GM23338 (cell line): ENCODE results near the gene PPP1CC. TPM values are rescaled to one million over a fixed set of nuclear protein-coding genes. Genes with fewer than 3 reads are reported as not detected.

ENCODE experiments used
- ATAC-seq: fragments of 200-7000 bp; cut with Tn5 transposase; 3 replicates; pipeline ENCODE4 v1.9.1; 2020
- DNase-seq: peaks from one replicate; pipeline ENCODE4 v3.0.0-alpha.2; 2015; ENCODE audit warnings: low spot score
- H2AFZ ChIP-seq: fragments of 200-600 bp; sonication (generic); 2 replicates; pipeline ENCODE4 v1.8.0; 2016; ENCODE audit warnings: antibody characterized with exemption, mild to moderate bottlenecking, moderate library complexity
- H3F3A ChIP-seq: fragments of 200-600 bp; sonication (generic); replicated peaks from 2 replicates; pipeline ENCODE4 v1.8.0; 2017; ENCODE audit warnings: antibody characterized with exemption, mixed run types, low read depth
- H3K27ac ChIP-seq: fragments of 200-600 bp; sonication (generic); 2 replicates; pipeline ENCODE4 v1.6.1; 2016; ENCODE audit warnings: low read depth
- H3K27me3 ChIP-seq: fragments of 200-600 bp; sonication (generic); 2 replicates; pipeline ENCODE4 v1.8.0; 2016; ENCODE audit warnings: mild to moderate bottlenecking, mixed run types, moderate library complexity; ENCODE audit not compliant: insufficient read depth
- H3K36me3 ChIP-seq: fragments of 200-600 bp; sonication (generic); 2 replicates; pipeline ENCODE4 v1.8.0; 2016; ENCODE audit warnings: mild to moderate bottlenecking; ENCODE audit not compliant: insufficient read depth
- H3K4me1 ChIP-seq: fragments of 200-600 bp; sonication (generic); 2 replicates; pipeline ENCODE4 v1.8.0; 2016; ENCODE audit warnings: mild to moderate bottlenecking, moderate library complexity; ENCODE audit not compliant: insufficient read depth
- H3K4me2 ChIP-seq: fragments of 200-600 bp; sonication (generic); 2 replicates; pipeline ENCODE4 v1.7.1; 2017; ENCODE audit warnings: mixed run types
- H3K4me3 ChIP-seq: fragments of 200-600 bp; sonication (generic); 2 replicates; pipeline ENCODE4 v1.6.1; 2016; ENCODE audit warnings: mixed run types
- H3K79me2 ChIP-seq: fragments of 200-600 bp; sonication (generic); replicated peaks from 2 replicates; pipeline ENCODE4 v1.8.0; 2017; ENCODE audit warnings: mild to moderate bottlenecking; ENCODE audit not compliant: insufficient read depth
- H3K9me2 ChIP-seq: fragments of 200-600 bp; sonication (generic); 2 replicates; pipeline ENCODE4 v1.8.0; 2017; ENCODE audit not compliant: insufficient read depth
- H4K20me1 ChIP-seq: fragments of 200-600 bp; sonication (generic); replicated peaks from 2 replicates; pipeline ENCODE4 v1.8.0; 2017; ENCODE audit warnings: mild to moderate bottlenecking; ENCODE audit not compliant: insufficient read depth
- H3K27ac Mint-ChIP-seq: 2 replicates; pipeline ENCODE4 v1.8.0; 2020; ENCODE audit warnings: inconsistent platforms, mild to moderate bottlenecking, moderate library complexity, mixed read lengths
- H3K27me3 Mint-ChIP-seq: 3 replicates; pipeline ENCODE4 v1.8.0; 2022; ENCODE audit warnings: low read depth, mild to moderate bottlenecking, moderate library complexity, mixed read lengths, inconsistent platforms; ENCODE audit not compliant: insufficient read depth, poor library complexity
- H3K36me3 Mint-ChIP-seq: 3 replicates; pipeline ENCODE4 v1.8.0; 2021; ENCODE audit warnings: low read depth, mild to moderate bottlenecking, inconsistent platforms, moderate library complexity, mixed read lengths
- H3K4me1 Mint-ChIP-seq: 3 replicates; pipeline ENCODE4 v1.8.0; 2020; ENCODE audit warnings: mild to moderate bottlenecking, inconsistent platforms, mixed read lengths
- H3K4me3 Mint-ChIP-seq: 3 replicates; pipeline ENCODE4 v1.8.0; 2021; ENCODE audit warnings: moderate library complexity, mild to moderate bottlenecking, inconsistent platforms, mixed read lengths
- H3K9me3 Mint-ChIP-seq: 3 replicates; pipeline ENCODE4 v1.8.0; 2020; ENCODE audit warnings: moderate library complexity, mild to moderate bottlenecking, inconsistent platforms, mixed read lengths
- CREB1 ChIP-seq: fragments of 250-450 bp; sonication (Bioruptor Pico); IDR thresholded peaks from 2 replicates; pipeline ENCODE4 v1.5.0; 2020; ENCODE audit warnings: low read depth, mild to moderate bottlenecking, moderate library complexity
- CTCF ChIP-seq, 2 experiments: fragments of 200-600 bp in 1 of 2; sonication (generic) in 1 of 2; conservative IDR thresholded peaks; 2 replicates each; pipeline versions ENCODE4 v1.5.1 to v1.6.1; 2016 to 2017; ENCODE audit warnings: antibody characterized with exemption in 2 of 2, low read depth in 2 of 2, mild to moderate bottlenecking in 2 of 2, moderate library complexity in 1 of 2
- EZH2 ChIP-seq: fragments of 200-600 bp; sonication (generic); IDR thresholded peaks from one replicate; pipeline ENCODE4 v1.8.0; 2017; ENCODE audit warnings: antibody characterized with exemption, mild to moderate bottlenecking, low read depth; ENCODE audit not compliant: unreplicated experiment
- EZH2phosphoT487 ChIP-seq: fragments of 200-600 bp; sonication (generic); IDR thresholded peaks from one replicate; pipeline ENCODE4 v1.8.1; 2018; ENCODE audit warnings: antibody characterized with exemption; ENCODE audit not compliant: unreplicated experiment
- JUNB ChIP-seq: IDR thresholded peaks from one replicate; pipeline ENCODE4 v1.6.1; 2016; ENCODE audit warnings: antibody characterized with exemption; ENCODE audit not compliant: unreplicated experiment
- NANOG ChIP-seq: IDR thresholded peaks from 2 replicates; pipeline ENCODE4 v1.6.1; 2016; ENCODE audit warnings: antibody characterized with exemption, borderline replicate concordance
- STAT1 ChIP-seq: IDR thresholded peaks from one replicate; pipeline ENCODE4 v1.6.1; 2016; ENCODE audit warnings: antibody characterized with exemption; ENCODE audit not compliant: unreplicated experiment
- ZNF114 ChIP-seq: fragments of 250-450 bp; sonication (Bioruptor Pico); IDR thresholded peaks from 2 replicates; pipeline ENCODE4 v1.5.0; 2020; ENCODE audit warnings: mild to moderate bottlenecking, moderate library complexity
- ZNF331 ChIP-seq: fragments of 250-450 bp; sonication (Bioruptor Pico); IDR thresholded peaks from 2 replicates; pipeline ENCODE4 v1.5.0; 2020; ENCODE audit warnings: low read depth, mild to moderate bottlenecking, moderate library complexity
- polyA plus RNA-seq: library from polyadenylated mRNA; unstranded; fragments of >200 nt; fragmentation: Nextera tagmentation; extraction: Ambion mirVana; gene quantifications from 2 replicates; pipeline ENCODE4 v1.2.1, GENCODE V29; 2016
- total RNA-seq: library from RNA; depleted of rRNA; stranded (reverse); fragments of >200 nt; shearing (Covaris generic); gene quantifications from 2 replicates; pipeline ENCODE4 v1.2.3, GENCODE V29; 2014
- TF ChIP-seq, protein P1 (sequence below): IDR thresholded peaks from one replicate; pipeline ENCODE4 v1.6.1; 2018; ENCODE audit warnings: antibody characterized with exemption; ENCODE audit not compliant: unreplicated experiment
- TF ChIP-seq, protein P2 (sequence below): IDR thresholded peaks from 2 replicates; pipeline ENCODE4 v1.6.1; 2016; ENCODE audit warnings: antibody characterized with exemption

Gene PPP1CC
- total and polyA plus RNA-seq, 2 experiments from 2014 or later: 276 to 501 TPM

- DNase-seq: no peak
- Histone ChIP-seq H4K20me1 (peaks cover 59% of the 10 kb centered on the region), H3K36me3 (peaks cover 70% of the 10 kb centered on the region), H3K4me1 (no peaks in the 10 kb centered on the region), H3F3A (0 out of 2 replicates have a peak, but pooled peaks cover 11% of the 10 kb centered on the region), H3K27me3 (no peaks in the 10 kb centered on the region), H3K79me2 (peaks cover 33% of the 10 kb centered on the region), H2AFZ (no peak overlapping the region), H3K9me2 (no peaks in the 10 kb centered on the region), H3K4me2 (no peak overlapping the region), H3K27ac (no peak overlapping the region), H3K4me3 (no peak overlapping the region)
- Mint-ChIP-seq H3K36me3 (peaks cover 89% of the 10 kb centered on the region), H3K27me3 (peaks cover 6% of the 10 kb centered on the region), H3K4me1 (no peaks in the 10 kb centered on the region), H3K4me3 (no peak overlapping the region), H3K27ac (no peak overlapping the region), H3K9me3 (no peaks in the 10 kb centered on the region)
- ATAC-seq: no peak
- no peak for TF ChIP-seq CREB1
- no peak for TF ChIP-seq JUNB
- TF ChIP-seq NANOG: no peak
- TF ChIP-seq, protein P1, sequence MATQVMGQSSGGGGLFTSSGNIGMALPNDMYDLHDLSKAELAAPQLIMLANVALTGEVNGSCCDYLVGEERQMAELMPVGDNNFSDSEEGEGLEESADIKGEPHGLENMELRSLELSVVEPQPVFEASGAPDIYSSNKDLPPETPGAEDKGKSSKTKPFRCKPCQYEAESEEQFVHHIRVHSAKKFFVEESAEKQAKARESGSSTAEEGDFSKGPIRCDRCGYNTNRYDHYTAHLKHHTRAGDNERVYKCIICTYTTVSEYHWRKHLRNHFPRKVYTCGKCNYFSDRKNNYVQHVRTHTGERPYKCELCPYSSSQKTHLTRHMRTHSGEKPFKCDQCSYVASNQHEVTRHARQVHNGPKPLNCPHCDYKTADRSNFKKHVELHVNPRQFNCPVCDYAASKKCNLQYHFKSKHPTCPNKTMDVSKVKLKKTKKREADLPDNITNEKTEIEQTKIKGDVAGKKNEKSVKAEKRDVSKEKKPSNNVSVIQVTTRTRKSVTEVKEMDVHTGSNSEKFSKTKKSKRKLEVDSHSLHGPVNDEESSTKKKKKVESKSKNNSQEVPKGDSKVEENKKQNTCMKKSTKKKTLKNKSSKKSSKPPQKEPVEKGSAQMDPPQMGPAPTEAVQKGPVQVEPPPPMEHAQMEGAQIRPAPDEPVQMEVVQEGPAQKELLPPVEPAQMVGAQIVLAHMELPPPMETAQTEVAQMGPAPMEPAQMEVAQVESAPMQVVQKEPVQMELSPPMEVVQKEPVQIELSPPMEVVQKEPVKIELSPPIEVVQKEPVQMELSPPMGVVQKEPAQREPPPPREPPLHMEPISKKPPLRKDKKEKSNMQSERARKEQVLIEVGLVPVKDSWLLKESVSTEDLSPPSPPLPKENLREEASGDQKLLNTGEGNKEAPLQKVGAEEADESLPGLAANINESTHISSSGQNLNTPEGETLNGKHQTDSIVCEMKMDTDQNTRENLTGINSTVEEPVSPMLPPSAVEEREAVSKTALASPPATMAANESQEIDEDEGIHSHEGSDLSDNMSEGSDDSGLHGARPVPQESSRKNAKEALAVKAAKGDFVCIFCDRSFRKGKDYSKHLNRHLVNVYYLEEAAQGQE: no peak
- no peak for TF ChIP-seq ZNF331 (CRISPR knock-in tag)
- no peak for TF ChIP-seq ZNF114 (CRISPR knock-in tag)
- TF ChIP-seq EZH2phosphoT487: no peak
- no peak for TF ChIP-seq CTCF (conservative IDR thresholded peaks at IDR 0.05; ENCODE audit: low read depth in 2 of 2)
- TF ChIP-seq EZH2: no peak
- no peak for TF ChIP-seq STAT1
Measured at GRCh38 chr12:110720516-110720915, 22.2 kb downstream of the PPP1CC start.

DNA sequence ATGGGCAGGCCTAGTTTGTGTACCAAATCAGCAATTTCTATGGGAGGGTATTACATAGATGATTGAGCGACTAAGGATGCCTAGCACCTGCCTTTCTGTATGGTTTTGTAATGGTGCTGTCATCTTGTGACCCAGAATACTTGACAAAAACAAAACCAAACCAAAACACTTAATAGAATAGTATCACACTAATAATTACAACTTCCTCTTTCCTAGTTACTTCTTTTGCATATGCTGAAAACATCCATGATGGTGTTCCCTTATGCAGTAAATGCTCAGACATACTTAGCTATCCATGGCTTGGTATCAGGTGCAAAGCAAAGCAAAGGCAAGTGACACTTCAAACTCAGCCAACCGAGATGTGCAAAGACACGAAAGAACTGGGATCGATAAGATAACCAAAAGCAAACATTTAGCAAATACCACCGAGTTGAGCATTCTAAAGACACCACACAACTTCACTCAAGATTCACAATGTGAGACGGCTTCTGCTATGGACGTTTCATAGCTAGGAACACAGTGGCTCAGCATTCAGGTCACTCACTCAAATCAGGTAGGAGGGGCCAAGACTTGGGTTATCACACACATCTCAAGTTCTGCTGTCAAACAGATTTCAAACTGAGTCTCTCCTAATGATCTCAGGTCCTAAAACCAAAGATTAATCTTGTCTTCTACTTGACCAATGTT, 24.3 kb downstream of the PPP1CC start:
- Histone ChIP-seq H3K4me2 (no peak overlapping the region), H3K79me2 (peaks cover 12% of the 10 kb centered on the region; the same call in 1 of the 2 replicates), H3K9me2 (no peaks in the 10 kb centered on the region), H3K27ac (no peak overlapping the region), H4K20me1 (peaks cover 38% of the 10 kb centered on the region), H3F3A (0 out of 2 replicates have a peak, but pooled peaks cover 11% of the 10 kb centered on the region), H2AFZ (no peak overlapping the region), H3K4me1 (no peaks in the 10 kb centered on the region), H3K4me3 (no peak overlapping the region), H3K27me3 (no peaks in the 10 kb centered on the region), H3K36me3 (peaks cover 50% of the 10 kb centered on the region)
- Mint-ChIP-seq H3K36me3 (peaks cover 68% of the 10 kb centered on the region), H3K4me1 (no peaks in the 10 kb centered on the region), H3K4me3 (no peak overlapping the region), H3K9me3 (no peaks in the 10 kb centered on the region), H3K27me3 (peaks cover 6% of the 10 kb centered on the region), H3K27ac (no peak overlapping the region)
- no peak for ATAC-seq
- DNase-seq: no peak
- TF ChIP-seq, protein P1: no peak
- TF ChIP-seq ZNF114 (CRISPR knock-in tag) (no peak), NANOG (no peak), JUNB (no peak), EZH2 (no peak), ZNF331 (CRISPR knock-in tag) (no peak), CREB1 (no peak), STAT1 (no peak)
- TF ChIP-seq, protein P2, sequence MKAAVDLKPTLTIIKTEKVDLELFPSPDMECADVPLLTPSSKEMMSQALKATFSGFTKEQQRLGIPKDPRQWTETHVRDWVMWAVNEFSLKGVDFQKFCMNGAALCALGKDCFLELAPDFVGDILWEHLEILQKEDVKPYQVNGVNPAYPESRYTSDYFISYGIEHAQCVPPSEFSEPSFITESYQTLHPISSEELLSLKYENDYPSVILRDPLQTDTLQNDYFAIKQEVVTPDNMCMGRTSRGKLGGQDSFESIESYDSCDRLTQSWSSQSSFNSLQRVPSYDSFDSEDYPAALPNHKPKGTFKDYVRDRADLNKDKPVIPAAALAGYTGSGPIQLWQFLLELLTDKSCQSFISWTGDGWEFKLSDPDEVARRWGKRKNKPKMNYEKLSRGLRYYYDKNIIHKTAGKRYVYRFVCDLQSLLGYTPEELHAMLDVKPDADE: no peak
